GM20431 (cell line): ENCODE data around the gene UPP2.

Source experiments
- in situ Hi-C: fragments of 300-500 bp; cut with MseI, MboI; formaldehyde crosslinking; loops from one replicate; pipeline ENCODE4 v1.15.0; 2020; ENCODE audit warnings: low sequenced_read_pairs; ENCODE audit not compliant: unreplicated experiment

Gene UPP2

GRCh38 chr2:158103411-158104012 lies 1.8 kb downstream of the UPP2 start:
- in situ Hi-C loops, result no loop called here

- in situ Hi-C loops, result no loop called here
Observed at GRCh38 chr2:158104903-158105302, 3.2 kb downstream of the UPP2 start.

- in situ Hi-C loops, result no loop called here
Observed at GRCh38 chr2:158112992-158113391, 11.3 kb downstream of the UPP2 start.

DNA sequence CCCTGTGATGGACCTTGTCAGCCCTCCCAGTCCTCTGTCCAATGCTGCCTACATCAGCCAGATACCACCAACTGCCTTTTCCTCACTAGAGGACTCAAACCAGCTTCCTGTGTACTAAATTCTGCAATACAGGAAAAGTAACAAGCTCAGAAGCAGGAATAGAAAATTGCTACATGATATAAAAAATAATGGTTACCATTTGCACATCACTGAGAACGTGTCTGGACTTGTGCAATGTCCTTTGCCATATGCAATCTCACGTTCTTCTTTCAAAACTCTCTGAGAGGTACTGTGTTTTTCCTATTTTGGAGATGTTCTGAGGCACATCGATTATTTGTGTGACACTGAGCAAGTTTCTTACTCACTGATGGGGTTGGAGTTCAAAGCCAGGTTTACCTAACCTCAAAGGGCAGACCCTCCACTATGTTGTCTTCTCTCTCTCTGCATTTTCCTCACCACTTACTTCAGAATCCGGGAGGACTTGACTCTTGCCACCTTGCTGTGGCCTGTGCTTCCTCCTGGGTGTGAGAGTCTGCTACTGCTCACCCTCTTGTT lies 12.1 kb downstream of the UPP2 start:
- in situ Hi-C loops, result no loop called here

- in situ Hi-C loops, result no loop called here
Observed at GRCh38 chr2:158114516-158114915, 12.8 kb downstream of the UPP2 start.

GRCh38 chr2:158115202-158115767 lies 13.6 kb downstream of the UPP2 start:
- in situ Hi-C loops, result no loop called here

- in situ Hi-C loops, result no loop called here
Observed at GRCh38 chr2:158116936-158117335, 15.3 kb downstream of the UPP2 start.

GRCh38 chr2:158120102-158120501 lies 18.4 kb downstream of the UPP2 start:
- in situ Hi-C loops, result no loop called here

GRCh38 chr2:158120664-158121641 lies 19.3 kb downstream of the UPP2 start:
- in situ Hi-C loops, result no loop called here

DNA sequence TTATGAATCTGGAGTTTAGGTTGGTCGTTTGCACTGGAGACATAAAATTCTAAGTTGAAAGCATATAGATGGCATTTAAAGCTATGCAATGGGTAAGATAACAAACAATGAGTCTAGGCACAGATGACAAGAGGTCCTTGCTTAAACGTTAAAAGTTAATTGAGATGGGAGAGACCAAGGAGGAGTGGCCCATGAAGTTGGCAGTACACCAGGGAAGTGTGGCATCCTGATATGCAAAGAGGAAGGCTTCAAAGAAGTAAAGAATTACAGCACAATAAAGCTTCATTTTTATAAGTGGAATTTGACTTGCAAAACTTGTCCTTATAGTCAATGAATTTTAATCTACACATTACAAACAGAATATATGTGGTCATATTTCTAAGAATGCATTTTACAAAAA lies 23.2 kb downstream of the UPP2 start:
- in situ Hi-C loops, result no loop called here

DNA sequence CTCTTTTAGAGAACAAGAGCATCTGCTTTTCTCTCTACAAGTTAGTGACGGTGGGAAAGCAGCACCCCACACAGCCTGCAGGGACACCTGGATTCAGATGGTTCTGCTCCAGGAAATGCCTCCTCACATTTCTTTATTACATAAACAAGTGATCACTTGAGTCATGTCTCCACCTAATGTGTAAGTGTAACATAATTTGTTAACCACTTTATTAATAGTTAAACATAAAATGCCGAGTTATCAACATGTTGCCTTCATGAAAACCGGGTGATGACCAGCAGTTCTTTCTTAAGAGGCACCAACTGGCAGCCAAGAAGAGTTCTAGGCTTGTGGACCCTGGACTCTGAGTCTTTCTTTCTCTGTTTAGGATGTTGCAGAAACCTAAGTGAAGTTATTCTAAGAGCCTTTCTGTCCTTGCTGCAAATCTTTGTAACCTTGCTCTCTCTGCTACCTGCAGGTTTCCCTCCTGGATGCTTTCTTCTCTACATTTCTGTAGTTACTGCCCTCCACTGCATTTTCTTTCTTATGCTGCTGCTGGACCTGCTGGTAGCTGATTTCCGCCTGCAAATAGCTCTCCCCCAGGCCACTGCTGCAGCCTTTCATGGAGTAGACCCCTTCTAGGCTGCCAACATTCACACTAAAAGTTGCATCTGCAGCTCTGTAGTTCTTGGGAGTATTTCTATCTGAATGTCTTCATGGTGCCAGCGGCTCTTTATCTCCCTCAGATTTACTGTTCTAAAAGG lies 24.3 kb downstream of the UPP2 start:
- in situ Hi-C loops, result no loop called here

DNA sequence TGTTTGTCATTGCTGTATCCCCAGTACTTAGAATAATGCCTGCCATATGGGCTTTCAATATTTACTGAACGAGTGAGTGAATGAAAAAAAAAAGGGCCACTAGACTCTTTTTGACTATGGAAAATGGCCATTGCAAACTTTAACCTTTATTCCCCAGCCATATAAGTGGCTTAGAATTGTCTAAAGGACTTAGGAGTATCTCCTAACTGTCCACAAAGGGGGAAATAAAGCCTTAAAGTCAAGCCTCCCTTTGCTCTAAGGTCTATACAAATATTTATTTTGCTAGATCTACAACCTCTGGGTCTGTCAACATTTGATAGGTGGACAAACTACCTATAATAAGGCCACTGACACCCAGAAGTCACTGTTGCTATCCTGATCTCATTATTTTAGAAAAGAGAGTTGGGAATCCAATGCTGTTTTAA lies 25.7 kb downstream of the UPP2 start:
- in situ Hi-C loops, result no loop called here

DNA sequence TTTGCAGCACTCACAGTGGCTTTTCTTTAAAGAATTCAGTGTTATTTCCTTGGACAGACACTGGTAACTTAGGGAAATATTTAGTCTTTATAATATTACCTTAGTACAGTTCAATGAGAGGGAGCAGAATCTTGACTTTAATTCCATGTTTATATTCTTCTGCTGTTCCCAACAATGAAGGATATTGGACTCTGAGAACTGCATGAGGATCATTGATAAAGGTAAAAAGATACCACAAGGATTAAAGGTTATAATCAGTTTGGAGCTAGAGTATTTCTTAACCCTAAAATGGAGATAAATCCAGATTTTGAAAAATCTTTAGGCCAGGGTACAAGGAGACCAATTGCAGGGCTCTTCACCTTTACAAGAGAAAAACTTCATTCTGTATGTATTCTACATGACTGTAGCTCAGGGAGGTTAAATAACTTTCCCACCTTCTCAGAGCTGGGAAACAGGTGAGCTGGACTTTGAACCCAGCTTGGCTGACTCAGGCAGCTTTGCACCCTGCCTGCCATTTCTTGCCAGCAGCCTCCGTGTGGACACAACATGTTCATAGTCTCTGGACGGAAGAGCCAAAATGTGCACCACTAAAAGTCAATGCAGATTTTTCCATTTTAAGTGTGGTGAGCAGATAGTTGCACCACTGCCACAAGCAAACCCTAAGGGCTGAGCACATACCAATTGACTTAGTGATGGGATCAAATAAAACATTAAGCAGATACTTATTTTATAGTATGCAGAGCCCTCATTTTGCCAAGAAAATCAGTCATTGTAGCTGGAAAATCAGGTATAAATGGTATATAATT lies 26.7 kb downstream of the UPP2 start:
- in situ Hi-C loops, result no loop called here

- in situ Hi-C loops, result no loop called here
Observed at GRCh38 chr2:158129037-158129436, 27.4 kb downstream of the UPP2 start.

GRCh38 chr2:158130832-158131473 lies 29.3 kb downstream of the UPP2 start:
- in situ Hi-C loops, result no loop called here

DNA sequence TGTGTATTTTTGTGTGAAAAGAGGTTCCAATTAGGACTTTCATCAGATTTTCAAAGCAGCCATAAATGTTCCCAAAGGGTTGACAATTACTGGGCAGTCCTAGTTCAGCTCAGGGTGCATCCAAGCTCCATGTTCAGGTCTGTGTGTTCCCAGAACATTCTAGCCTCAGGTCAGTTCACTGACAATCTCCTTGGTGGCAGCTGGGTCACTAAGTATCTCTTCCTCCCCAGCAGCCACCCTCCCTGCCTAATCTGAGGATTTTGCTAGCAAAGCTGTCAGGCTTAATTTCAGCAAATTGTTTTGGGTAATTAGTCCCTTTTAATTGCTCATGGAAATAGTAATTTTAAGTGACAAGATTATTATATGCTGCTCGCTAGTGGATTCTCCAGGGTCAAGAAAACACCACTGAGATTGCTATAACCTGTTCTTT lies 29.8 kb downstream of the UPP2 start:
- in situ Hi-C loops, result no loop called here

DNA sequence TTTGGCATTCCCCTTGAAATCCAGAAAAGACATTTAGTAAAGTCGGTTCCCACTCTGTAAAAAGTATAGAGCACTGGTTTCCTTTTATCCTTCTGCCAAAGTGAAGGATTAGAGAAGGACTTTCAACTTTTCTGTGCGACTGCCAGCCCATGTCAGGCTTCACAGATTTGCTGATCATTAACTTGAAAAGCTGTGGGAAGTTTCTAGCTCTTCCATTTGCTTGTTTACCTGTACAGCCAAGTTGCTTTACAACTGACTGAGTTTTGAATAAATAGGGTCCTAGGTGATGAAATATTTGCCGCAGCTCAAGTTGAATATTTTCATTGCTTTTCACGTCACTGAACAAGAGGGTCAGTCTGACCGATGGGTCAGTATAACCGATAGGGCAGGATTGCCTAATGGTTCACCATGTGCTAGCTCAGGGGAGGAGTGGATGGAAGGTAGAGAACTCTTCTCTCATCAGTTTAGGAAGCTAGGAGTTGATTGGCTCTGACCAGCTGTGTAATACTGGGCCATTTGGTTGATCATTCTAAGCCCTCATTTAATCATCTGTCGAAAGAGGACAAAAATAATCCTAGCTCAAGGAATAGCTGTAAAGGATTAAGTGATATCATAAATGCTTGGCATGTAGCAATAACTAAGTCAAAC lies 30.4 kb downstream of the UPP2 start:
- in situ Hi-C loops, result no loop called here

GRCh38 chr2:158134055-158134454 lies 32.4 kb downstream of the UPP2 start:
- in situ Hi-C loops, result no loop called here
